ENCODE data around the gene SAMD10. TPM values are rescaled to one million over a fixed set of nuclear protein-coding genes. Genes with fewer than 3 reads are reported as not detected.

Gene SAMD10
- total RNA-seq, 6 donors from 2014 or later, result 2.6 to 7.2 (median 4.7) TPM

DNA sequence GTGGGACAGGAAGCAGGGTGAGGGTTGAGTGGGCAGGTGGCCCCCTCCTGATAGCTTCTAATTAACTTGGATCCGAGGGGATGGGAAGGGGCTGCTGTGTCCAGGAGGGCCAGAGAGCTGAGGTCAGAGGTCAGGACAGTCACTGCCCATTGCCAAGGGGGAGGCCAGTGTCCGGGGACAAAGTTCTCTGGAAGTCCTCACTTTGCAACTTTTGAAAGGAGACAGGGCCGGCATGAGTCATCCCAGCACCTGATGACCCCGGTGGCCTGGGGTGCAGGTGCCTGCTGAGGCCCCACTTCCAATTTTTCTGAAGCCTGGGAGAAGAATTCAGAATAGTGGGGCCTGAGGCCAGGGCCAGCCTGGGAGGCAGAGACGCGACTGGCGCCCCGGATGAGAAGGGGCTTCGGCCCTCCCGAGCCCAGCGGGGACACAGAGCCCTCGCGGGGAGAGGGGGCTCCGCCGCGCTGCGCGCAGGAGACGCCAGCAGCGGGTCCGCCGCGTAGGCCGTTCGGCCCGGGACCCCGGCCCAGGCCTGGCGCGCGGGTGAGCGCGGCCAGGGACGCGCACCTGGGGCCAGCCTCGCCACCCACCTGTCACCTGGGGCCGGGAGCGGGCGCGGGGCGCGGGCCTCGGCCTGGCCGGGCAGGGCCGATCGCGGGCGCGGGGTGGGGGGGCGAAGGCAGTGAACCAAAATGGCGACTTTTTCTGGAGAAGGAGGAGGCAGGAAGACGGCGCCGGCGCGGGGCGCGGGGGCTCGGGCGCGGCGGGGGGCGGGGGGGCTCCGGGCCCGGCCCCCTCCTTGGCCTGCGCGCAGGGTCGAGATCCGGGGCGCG, 10.3 kb downstream of the SAMD10 start:
- Histone ChIP-seq H3K4me1 (peaks cover 25 to 43% (median 31%) of the 10 kb centered on the region in 4 donors), H3K4me3 (peak overlapping the region; percentile 49 to 82 (median 74)), H3K27me3 (no peaks in the 10 kb centered on the region), H3K36me3 (peaks cover 0 to 15% (median 10%) of the 10 kb centered on the region in 4 donors), H3K27ac (peak overlapping the region; percentile 51 to 75 (median 62)), H3K9me3 (peaks cover 0 to 12% (median 0%) of the 10 kb centered on the region in 4 donors)
- WGBS, 2 donors, result 2 to 6% methylated on average over 17 to 24 of the region's 70 CpGs
- ATAC-seq (ENCODE audit: low FRiP score in 2 of 2), result no peak
- TF ChIP-seq POLR2A (IDR thresholded peaks at IDR 0.05), result no peak
- TF ChIP-seq CTCF (IDR thresholded peaks at IDR 0.05), result no peak
- no peak for TF ChIP-seq EP300 (IDR thresholded peaks at IDR 0.05)
- no peak for TF ChIP-seq POLR2AphosphoS5 (IDR thresholded peaks at IDR 0.05)
- DNase-seq, result peak in 1 of 2 donors; percentile 91

DNA sequence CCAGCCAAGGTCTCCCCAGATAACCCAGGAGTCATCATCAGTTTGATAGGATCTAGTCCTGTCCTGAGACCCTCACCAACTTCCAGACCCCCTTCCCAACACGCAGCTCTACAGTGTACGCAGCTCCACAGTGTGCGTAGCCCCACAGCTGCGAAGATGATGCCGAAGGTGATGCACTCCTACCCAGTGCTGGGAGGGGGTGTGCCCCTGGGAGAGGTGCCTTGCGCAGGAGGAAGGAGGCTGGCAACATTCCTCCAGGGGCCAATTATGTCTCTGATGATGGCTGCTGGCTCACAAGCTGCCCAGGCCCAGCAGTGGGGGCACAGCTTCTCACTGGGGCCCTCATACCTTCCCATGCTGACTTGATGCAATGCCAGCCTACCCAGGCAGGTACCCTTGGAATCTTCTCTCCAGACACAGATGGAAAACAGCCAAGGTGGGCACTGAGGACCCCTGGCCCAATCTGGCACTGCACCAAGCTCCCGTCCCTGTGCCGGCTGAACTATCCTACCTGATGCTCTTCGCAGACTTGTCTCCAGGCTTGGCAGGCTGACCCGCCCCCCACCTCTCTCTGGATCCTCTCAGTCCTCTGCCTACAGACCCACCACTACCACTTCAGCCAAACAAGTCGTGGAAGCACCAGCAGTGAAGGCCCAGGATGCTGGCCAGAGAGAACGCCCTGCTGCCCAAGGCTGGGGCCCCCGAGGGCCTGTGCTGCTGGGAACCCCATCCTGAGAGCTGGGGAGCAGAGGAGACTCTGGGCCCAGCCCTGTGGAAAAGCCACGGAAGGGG, 11.1 kb downstream of the SAMD10 start:
- peak in 1 of 2 donors; percentile 55 for DNase-seq
- no peak for ATAC-seq (ENCODE audit: low FRiP score in 2 of 2)
- peak overlapping the region in 3 of 4 donors; percentile 51 to 75 (median 65) for H3K27ac ChIP-seq

GRCh38 chr20:63967330-63968135, 11.9 kb downstream of the SAMD10 start:
- peak in 1 of 2 donors; percentile 71 for DNase-seq
- H3K27me3 ChIP-seq, result no peaks in the 10 kb centered on the region
- peaks cover 16 to 29% (median 21%) of the 10 kb centered on the region in 4 donors for H3K4me1 ChIP-seq
- H3K4me3 ChIP-seq, result no peak overlapping the region
- no peak for ATAC-seq (ENCODE audit: low FRiP score in 2 of 2)
- 89 to 97% methylated on average over 14 to 28 of the region's 28 CpGs for WGBS, 2 donors
- peaks cover 0 to 13% (median 0%) of the 10 kb centered on the region in 4 donors for H3K9me3 ChIP-seq
- no peak overlapping the region for H3K27ac ChIP-seq
- peaks cover 0 to 31% (median 25%) of the 10 kb centered on the region in 4 donors for H3K36me3 ChIP-seq
- no peak for TF ChIP-seq EP300 (IDR thresholded peaks at IDR 0.05)
- no peak for TF ChIP-seq POLR2AphosphoS5 (IDR thresholded peaks at IDR 0.05)
- TF ChIP-seq POLR2A (IDR thresholded peaks at IDR 0.05), result no peak
- TF ChIP-seq CTCF (IDR thresholded peaks at IDR 0.05), result no peak

More for the DNA sequence above, 11.1 kb downstream of the SAMD10 start:
- H3K36me3 ChIP-seq, result peaks cover 0 to 23% (median 17%) of the 10 kb centered on the region in 4 donors
- H3K27me3 ChIP-seq, result no peaks in the 10 kb centered on the region
- WGBS, 2 donors, result 76 to 82% methylated on average over 9 to 14 of the region's 14 CpGs
- peaks cover 0 to 13% (median 0%) of the 10 kb centered on the region in 4 donors for H3K9me3 ChIP-seq
- peak overlapping the region in 3 of 4 donors; percentile 72 to 82 (median 75) for H3K4me3 ChIP-seq
- TF ChIP-seq EP300 (IDR thresholded peaks at IDR 0.05) (no peak), CTCF (IDR thresholded peaks at IDR 0.05) (no peak), POLR2AphosphoS5 (IDR thresholded peaks at IDR 0.05) (no peak), POLR2A (IDR thresholded peaks at IDR 0.05) (no peak)
- H3K4me1 ChIP-seq, result peaks cover 17 to 34% (median 24%) of the 10 kb centered on the region in 4 donors

GRCh38 chr20:63966944-63967322, 12.5 kb downstream of the SAMD10 start:
- H3K9me3 ChIP-seq, result peaks cover 0 to 13% (median 0%) of the 10 kb centered on the region in 4 donors
- H3K36me3 ChIP-seq, result peaks cover 0 to 37% (median 29%) of the 10 kb centered on the region in 4 donors
- no peak overlapping the region for H3K4me3 ChIP-seq
- H3K4me1 ChIP-seq, result peaks cover 16 to 23% (median 20%) of the 10 kb centered on the region in 4 donors
- ATAC-seq (ENCODE audit: low FRiP score in 2 of 2) (no peak), DNase-seq (peak in 1 of 2 donors; percentile 63)
- H3K27ac ChIP-seq, result no peak overlapping the region
- H3K27me3 ChIP-seq, result no peaks in the 10 kb centered on the region
- 93 to 97% methylated on average over 5 to 13 of the region's 13 CpGs for WGBS, 2 donors
- no peak for TF ChIP-seq EP300 (IDR thresholded peaks at IDR 0.05)
- no peak for TF ChIP-seq POLR2A (IDR thresholded peaks at IDR 0.05)
- TF ChIP-seq CTCF (IDR thresholded peaks at IDR 0.05), result no peak
- TF ChIP-seq POLR2AphosphoS5 (IDR thresholded peaks at IDR 0.05), result no peak
